Esophagus mucosa (tissue), 1 donor: Measurements from ENCODE around the gene C8G. TPM values are rescaled to one million over a fixed set of nuclear protein-coding genes. Genes with fewer than 3 reads are reported as not detected.

Source experiments
- ATAC-seq: fragments of 200-7000 bp; cut with Tn5 transposase; one replicate; pipeline ENCODE4 v1.9.1; 2020
- total RNA-seq: library from RNA; stranded (reverse); gene quantifications from one replicate; pipeline ENCODE4 v1.2.4, GENCODE V29; 2023
- donor health status: DM: yes; HTN: yes; CAD: no.

C8G gene
- total RNA-seq: not detected

GRCh38 chr9:136944519-136945332 lies at the start of gene C8G, which contains the start of gene FBXW5:
Gene C8G (plus strand): TSS chr9:136945243. CDS start chr9:136945321, 78 bp downstream.
Gene FBXW5 (minus strand): TSS chr9:136944738. CDS start chr9:136944083, 655 bp downstream.
- peak; percentile 77 for ATAC-seq

DNA sequence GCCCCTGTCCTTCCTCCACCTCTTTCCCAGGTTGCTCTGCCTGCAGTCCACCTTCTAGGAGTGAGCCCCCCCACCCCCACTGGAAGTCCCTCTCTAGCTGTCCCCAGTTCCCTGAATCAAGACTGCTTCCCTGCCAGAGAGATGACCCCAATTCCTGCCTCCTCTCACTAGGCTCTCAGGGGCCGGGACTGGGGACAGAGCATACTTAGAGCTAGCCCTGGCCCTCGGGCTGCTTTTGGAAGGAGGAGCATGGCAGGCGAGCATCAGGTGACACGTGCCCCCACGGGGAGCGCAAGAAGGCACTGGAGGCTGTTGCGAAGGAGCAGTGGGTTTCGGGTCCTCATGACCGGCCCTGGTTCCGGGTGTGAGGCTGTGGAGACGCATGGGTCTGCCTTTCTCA lies 49.0 kb upstream of the C8G start:
- ATAC-seq: no peak

DNA sequence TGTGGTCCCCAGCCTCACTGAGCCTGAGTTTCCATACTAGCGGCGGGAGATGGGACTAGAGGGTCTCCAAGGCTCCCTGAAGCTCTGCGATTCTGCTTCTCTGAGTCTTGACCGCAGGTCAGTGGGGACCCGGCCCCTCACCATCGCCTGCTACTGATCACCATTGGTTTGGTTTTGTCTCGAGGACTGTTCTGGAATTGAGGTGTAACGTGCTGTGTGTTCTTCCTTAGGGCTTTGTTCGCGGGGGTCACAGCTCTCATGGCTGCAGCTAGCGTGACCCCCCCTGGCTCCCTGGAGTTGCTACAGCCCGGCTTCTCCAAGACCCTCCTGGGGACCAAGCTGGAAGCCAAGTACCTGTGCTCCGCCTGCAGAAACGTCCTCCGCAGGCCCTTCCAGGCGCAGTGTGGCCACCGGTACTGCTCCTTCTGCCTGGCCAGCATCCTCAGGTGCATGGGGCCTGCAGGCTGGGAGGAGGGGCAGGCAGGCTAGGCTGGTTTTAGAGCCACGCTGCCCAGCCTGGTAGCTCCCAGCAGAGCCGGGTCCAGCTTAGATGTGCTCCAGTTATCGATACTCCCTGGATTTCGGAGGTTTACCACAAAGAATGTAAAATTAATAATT lies 46.5 kb upstream of the C8G start:
- no peak for ATAC-seq

- no peak for ATAC-seq
Measured at GRCh38 chr9:136899196-136899595, 45.8 kb upstream of the C8G start.

- no peak for ATAC-seq
Measured at GRCh38 chr9:136900556-136900955, 44.5 kb upstream of the C8G start.

- ATAC-seq: peak; percentile 42
Measured at GRCh38 chr9:136900988-136901515, 44.0 kb upstream of the C8G start.

DNA sequence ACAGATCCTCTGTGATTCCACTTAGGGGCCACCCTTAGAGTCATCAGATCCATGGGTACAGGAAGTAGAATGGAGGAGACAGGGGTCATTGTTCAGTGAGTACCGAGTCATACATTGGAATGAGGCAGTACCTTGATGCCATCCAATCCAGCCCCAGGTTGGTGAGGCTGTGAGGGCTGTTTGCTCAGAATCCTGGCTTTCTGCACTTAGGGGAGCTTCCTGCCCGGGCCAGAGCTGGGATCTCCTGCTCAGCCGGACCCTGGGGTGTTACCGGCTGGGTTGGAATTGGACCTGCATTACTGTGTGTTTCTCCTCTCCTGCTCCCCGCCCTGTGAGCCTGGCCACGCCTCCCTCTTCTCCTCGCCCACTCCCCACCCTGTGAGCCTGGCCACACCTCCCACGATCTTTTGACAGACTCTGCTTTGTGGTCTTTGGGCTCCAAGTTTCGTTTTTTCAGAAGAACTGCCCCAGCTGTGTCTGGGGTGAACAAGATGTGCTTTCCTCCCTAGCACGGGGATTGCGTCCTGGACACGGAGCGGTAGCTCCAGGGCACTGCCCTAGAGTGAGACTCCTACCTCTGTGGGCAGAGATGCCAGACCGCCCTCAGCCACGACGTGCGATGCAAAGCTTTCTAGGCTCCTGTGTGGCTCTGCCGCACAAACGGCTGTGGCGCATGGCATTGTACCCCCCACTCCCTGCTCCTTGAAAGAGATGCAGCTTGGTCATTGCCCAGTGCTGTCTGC lies 43.4 kb upstream of the C8G start:
- ATAC-seq: peak; percentile 88

GRCh38 chr9:136902259-136902821 lies 42.7 kb upstream of the C8G start:
- ATAC-seq: peak; percentile 82

DNA sequence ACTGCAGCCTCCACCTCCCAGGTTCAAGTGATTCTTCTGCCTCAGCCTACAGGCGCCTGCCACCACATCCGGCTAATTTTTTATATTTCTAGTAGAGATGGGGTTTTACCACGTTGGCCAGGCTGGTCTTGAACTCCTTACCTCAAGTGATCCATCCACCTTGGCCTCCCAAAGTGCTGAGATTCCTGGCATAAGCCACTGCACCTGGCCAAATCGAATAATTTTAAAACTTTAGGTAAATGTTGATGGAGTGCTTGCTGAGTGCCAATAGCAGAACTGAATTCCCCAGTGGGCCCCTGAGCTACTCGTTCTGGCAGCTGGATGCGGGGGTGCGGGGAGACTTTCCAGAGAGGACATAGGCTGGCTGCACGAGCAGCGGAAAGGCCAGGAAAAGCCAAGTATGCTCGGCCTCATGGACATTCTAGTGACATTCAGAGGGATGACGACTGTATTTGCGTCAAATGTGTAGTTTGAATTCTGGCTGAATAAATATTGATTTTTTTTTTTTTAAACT lies 41.9 kb upstream of the C8G start:
- no peak for ATAC-seq

DNA sequence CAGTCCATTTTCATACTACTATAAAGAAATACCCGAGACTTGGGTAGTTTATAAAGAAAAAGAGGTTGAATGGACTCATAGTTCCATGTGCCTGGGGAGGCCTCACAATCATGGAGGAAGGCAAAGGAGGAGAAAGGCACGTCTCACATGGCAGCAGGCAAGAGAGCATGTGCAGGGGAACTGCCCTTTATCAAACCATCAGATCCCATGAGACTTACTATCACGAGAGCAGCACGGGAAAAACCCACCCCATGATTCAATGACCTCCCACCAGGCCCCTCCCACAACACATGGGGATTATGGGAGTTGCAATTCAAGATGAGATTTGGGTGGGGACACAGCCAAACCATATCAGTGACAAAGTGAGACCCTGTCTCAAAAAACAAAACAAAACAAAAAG lies 38.8 kb upstream of the C8G start:
- ATAC-seq: no peak

GRCh38 chr9:136907011-136907914 lies 37.8 kb upstream of the C8G start:
- ATAC-seq: peak; percentile 3

- no peak for ATAC-seq
Measured at GRCh38 chr9:136910197-136910900, 34.7 kb upstream of the C8G start.

- no peak for ATAC-seq
Measured at GRCh38 chr9:136910901-136911245, 34.2 kb upstream of the C8G start.

GRCh38 chr9:136913701-136914438 lies 31.2 kb upstream of the C8G start:
- ATAC-seq: no peak

DNA sequence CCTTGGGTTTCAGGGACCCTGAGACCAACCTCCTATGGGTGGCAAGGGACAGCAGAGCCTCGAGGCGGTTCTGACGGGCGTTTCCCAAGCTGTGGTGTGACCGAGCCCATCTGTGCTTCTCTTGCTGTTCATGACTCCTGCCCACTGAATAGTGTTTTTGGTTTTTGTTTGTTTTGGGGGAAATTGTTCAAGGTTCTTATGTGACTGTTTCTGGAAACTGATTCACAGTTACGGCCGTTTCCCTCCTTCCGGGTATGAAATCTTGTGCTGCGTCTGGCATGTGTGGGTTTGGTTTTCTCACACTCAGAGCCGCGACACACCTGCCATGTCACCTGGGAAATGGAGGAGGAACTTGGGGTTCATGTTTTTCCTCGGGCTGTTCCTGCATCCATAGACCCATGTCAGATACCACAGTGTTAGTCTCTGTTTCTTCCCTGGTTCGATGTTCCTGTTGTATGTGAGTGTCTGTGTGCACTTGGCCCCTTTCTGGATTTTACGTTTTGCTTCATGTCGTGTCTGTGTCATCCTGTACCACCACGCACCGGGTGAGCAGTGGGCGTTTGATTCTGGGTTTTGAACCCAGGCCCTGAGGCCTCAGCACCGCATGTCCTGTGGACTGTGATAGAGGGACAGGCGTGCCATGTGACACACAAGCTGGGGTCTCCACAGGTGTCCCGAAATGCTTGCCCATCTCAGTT lies 29.3 kb upstream of the C8G start:
- ATAC-seq: no peak

DNA sequence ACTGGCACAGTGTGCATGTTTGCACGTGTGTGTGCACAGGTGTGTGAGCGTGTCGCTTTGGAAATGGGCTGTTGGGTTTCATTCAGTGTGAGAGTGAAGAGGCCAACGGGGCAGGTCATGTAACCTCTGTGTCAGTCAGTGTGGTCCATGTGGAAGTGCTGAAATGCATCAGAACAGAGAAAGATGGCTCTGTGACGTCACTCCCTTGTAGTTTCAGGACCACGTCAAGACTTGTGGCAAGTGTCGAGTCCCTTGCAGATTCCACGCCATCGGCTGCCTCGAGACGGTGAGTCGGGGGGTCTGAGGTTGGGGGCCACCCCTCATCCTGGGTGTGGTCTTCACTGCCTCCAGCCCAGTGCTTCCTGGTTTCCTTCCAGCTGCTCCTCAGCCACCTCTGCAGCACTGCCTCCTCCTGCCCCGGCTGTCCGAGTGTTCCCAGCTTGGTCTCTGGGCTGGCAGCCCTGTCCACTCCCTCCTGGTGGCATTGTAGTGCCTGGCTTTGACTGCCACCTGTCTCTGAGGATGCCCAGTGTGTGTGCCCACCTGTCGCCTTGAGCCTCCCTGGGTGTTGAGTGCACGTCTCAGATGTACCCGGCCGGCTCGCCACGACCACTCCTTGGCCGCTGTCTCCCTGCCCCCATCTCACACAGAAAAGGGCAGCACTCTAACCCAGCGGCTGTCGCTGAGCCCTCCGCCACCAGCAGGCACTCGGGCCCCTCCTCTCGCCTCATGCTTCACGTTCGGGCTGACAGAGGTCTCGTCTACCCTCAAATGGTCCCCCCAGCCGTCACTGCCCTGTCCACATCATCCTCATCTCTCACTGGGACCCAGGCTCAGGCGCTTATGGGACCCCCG lies 28.5 kb upstream of the C8G start:
- ATAC-seq: peak; percentile 12

DNA sequence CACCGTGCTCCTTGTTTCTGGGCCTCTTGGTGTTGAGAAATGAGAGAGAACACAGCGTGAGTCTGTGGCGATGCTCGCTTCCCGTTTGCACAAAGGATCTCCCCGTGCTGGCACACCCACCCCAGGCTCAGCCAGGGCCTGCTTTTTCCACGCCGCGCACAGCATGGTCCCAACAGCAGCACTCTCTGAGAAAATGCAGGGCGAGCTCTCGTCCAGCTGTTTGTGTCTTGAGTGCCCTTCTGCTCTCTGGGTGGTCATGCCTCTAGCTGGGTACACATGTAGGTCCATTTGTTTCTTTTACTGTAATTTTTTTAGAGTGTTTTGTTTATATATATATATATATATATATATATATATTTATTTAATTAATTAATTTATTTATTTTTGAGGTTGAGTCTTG lies 27.1 kb upstream of the C8G start:
- no peak for ATAC-seq

DNA sequence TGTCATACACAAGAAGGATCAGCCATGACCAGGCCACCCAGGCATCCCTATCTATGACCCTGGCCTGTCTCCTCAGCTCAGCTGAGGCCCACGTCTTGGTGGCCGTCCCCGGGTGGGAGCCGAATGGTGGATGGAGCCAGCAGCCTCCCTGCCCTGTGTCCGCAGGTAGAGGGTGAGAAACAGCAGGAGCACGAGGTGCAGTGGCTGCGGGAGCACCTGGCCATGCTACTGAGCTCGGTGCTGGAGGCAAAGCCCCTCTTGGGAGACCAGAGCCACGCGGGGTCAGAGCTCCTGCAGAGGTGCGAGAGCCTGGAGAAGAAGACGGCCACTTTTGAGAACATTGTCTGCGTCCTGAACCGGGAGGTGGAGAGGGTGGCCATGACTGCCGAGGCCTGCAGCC lies 25.0 kb upstream of the C8G start:
- ATAC-seq: no peak
